CD4-positive, alpha-beta T cell treated with Interleukin-17A for 1 hour (primary cell): ENCODE data around the gene IL21R.
"Not testable (repeated sequence)": the region's sequence is repeated elsewhere in the genome, so short reads cannot be mapped to it uniquely, and the experiment has no call there.

ENCODE experiments used
- DNase-seq: peaks from one replicate; pipeline ENCODE4 v3.0.0-alpha.2; 2020

The IL21R gene

DNA sequence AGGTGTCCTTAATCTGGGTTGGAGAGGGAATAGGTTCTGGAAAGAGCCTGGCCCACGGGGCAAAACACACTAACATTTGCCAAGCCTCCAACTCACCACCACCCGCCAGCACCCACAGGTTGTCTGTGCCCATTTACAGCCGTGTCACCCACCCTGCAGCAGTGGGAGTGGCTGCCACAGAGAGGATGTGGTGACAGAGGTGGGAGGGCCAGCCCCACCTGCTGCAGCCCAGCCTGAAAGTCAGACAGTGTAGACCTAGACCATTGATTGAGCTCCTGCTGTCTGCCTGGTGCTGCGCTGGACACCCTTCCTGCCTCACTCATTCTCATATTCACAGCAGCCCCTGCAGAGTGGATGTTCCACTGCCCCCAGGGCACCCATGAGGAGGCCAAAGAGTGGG lies 44.7 kb downstream of the IL21R start:
- DNase-seq, result peak; percentile 89

DNA sequence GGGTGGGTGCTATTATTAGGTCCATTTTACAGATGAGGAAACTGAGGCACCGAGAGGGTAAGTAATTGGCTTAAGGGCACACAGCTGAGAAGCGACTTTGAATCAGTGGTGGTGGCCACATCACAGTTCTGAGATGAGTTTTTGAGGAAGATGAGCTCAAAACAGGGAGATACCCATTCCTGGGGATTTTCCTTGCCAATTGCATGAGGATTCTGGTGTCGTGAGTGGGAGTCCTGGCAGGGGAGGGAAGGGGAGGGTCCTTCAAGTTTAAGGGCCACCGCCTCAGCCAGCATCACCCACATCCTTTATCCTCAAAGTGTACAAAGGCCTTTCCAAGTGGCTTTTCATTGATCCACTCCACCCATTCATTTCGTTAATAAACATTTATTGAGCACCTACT lies 45.3 kb downstream of the IL21R start:
- DNase-seq, result no peak

DNA sequence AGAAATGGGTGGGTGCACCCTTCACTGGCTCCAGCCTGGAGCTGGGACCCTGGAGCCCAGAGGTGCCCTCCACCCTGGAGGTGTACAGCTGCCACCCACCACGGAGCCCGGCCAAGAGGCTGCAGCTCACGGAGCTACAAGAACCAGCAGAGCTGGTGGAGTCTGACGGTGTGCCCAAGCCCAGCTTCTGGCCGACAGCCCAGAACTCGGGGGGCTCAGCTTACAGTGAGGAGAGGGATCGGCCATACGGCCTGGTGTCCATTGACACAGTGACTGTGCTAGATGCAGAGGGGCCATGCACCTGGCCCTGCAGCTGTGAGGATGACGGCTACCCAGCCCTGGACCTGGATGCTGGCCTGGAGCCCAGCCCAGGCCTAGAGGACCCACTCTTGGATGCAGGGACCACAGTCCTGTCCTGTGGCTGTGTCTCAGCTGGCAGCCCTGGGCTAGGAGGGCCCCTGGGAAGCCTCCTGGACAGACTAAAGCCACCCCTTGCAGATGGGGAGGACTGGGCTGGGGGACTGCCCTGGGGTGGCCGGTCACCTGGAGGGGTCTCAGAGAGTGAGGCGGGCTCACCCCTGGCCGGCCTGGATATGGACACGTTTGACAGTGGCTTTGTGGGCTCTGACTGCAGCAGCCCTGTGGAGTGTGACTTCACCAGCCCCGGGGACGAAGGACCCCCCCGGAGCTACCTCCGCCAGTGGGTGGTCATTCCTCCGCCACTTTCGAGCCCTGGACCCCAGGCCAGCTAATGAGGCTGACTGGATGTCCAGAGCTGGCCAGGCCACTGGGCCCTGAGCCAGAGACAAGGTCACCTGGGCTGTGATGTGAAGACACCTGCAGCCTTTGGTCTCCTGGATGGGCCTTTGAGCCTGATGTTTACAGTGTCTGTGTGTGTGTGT lies 46.8 kb downstream of the IL21R start:
- no peak for DNase-seq

DNA sequence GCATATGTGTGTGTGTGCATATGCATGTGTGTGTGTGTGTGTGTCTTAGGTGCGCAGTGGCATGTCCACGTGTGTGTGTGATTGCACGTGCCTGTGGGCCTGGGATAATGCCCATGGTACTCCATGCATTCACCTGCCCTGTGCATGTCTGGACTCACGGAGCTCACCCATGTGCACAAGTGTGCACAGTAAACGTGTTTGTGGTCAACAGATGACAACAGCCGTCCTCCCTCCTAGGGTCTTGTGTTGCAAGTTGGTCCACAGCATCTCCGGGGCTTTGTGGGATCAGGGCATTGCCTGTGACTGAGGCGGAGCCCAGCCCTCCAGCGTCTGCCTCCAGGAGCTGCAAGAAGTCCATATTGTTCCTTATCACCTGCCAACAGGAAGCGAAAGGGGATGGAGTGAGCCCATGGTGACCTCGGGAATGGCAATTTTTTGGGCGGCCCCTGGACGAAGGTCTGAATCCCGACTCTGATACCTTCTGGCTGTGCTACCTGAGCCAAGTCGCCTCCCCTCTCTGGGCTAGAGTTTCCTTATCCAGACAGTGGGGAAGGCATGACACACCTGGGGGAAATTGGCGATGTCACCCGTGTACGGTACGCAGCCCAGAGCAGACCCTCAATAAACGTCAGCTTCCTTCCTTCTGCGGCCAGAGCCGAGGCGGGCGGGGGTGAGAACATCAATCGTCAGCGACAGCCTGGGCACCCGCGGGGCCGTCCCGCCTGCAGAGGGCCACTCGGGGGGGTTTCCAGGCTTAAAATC lies 47.6 kb downstream of the IL21R start:
- peak; percentile 90 for DNase-seq

DNA sequence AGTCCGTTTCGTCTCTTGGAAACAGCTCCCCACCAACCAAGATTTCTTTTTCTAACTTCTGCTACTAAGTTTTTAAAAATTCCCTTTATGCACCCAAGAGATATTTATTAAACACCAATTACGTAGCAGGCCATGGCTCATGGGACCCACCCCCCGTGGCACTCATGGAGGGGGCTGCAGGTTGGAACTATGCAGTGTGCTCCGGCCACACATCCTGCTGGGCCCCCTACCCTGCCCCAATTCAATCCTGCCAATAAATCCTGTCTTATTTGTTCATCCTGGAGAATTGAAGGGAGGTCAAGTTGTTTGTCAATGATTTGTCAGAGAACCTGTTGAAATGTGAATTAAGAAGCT lies 48.2 kb downstream of the IL21R start:
- DNase-seq, result no peak

DNA sequence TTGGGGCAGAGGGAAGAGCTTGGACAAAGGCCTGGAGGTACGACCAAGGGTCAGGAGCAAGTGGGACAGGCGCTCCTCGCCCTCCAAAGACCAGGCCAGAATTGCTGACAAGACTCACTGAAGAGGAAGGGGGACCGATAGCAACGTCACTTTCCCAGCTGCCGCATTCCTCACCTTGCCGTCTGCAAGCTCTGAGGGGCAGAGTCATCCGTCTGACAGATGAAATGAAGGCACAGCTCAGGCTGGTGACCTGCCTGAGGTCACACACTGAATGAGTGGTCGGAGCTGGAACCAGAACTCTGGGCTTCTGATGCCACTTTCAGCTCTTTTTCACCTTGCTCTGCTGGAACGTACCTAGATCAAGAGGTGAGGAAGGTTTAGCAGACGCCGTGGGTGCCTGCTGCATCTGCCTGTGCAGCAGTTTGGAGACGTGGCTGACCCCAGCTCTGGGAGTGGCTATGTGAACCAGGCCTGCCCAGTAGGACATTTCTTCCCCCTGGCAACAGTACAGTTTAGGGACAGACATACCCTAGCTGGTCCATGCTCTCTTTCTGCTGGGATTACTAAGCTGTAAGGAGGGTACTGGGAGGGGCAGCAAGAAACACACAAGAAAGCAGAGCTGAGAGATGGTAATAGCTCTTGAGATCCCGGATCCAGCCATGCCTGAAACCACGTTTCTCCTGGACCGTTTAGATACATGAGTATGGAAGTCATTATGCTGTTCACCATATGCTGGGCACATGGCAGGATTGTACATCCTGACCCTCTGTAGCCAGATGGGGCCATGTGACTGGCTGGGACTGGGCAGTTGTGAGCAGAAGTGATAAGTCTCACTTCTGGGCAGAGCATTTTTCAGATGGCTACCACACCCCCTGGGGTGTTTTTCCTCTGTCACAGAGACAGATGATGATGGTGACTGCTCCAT lies 50.9 kb downstream of the IL21R start:
- no peak for DNase-seq

DNA sequence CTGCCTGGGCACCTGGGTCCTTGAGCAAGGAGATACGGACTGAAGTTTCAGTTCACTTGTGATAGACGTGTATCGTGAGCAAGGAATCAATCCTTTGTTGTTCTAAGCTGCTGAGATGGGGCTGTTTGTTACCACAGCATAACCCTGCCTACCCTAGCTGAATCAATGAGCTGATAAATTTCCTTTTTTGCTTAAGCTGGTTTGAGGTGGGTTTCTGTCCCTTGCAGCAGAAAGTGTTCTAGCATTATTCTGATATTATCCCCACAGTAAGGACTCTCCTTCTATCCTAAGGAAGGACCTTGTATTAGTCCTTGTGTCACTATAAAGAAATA lies 51.5 kb downstream of the IL21R start:
- no peak for DNase-seq

DNA sequence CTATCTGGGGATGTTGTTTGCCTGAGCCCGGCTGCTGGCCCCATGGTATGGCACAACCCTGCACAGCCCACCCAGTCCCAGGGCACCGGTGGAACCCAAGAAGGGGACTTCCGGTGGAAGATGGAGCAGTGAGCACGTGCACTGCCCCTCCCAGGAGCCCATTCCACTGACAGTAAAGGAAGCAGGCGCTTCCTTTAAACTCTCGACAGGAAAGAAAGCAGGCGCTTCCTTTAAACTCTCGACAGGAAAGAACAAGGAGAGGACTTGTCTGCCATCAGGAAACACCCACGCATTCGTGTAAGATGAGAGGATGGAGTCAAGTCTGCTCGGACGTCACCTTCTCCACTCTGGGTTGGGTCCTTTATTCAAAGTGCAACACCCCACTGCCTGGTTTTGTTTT lies 53.7 kb downstream of the IL21R start:
- peak; percentile 27 for DNase-seq

DNA sequence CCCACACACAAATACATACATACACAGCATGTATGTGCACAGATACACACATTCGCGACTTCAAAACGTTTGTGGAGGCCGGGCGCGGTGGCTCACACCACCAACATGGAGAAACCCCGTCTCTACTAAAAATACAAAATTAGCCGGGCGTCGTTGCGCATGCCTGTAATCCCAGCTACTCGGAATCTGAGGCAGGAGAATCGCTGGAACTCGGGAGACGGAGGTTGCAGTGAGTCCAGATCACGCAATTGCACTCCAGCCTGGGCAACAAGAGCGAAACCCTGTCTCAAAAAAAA lies 55.6 kb downstream of the IL21R start:
- not testable (repeated sequence) for DNase-seq

DNA sequence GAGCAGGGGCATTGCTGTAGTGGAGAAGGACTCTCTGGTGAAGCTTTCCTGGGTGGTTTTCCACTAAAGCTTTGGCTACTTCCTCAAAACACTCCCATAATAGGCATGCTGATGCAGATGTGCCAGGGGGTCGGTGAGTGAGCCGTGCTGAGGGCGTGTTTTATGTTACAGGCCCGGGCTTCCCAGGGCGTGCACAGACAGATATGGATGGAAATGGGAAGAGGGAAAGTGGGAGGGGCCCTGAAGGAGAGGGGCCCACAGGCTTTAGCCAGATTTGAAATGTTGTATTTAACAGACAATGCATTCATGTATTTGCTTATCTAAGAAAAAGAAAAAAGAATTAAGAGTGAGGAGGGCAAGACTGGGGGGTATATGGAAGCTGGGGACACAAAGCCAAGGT lies 56.3 kb downstream of the IL21R start:
- DNase-seq, result no peak

DNA sequence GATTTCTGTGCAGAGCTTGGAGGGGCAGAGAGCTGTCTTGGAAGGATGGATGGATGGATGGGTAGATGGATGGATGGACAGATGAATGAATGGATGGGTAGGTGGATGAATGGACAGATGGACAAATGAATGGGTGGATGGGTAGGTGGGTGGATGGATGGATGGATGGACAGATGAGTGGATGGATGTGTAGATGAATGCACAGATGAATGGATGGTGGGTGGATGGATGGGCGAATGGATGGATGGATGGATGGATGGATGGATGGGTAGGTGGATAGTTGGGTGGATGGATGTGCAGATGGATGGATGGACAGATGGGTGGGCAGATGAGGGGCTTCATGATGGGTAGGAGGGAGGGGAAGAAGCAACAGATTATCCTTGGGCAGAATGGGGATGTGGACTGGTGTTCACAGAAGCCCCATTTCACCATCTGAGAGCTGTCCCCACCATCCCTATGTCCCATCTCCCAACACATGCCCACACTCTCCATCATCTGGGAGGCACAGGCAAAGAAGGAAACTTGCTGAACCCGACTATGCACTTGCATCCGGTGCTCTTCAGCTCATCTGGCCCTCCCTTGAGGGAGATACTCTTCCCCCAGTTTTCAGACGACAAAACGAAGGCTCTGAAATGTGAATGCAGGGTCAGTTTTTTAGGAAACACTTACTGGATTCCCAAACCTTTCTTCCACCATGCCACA lies 57.2 kb downstream of the IL21R start:
- DNase-seq, result no peak

DNA sequence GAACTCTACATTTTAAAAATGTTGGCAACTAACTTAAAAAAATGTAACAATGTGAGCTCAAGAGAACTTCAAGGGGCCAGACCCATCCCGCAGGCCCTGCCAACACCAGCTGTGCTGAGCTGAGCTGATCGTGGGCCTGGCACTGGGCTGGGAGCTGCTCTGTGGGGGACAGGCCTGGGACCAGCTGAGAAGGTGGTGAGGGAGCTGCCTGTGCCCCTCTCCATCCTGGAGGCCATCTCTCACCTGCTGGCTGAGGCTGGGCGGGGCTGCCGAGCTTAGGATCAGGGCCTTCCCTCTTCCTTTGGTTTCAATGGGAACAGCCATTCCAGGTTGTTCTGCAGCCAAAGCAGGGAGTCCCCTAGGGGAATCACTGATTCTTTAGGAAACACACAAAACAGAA lies 58.2 kb downstream of the IL21R start:
- DNase-seq, result no peak

DNA sequence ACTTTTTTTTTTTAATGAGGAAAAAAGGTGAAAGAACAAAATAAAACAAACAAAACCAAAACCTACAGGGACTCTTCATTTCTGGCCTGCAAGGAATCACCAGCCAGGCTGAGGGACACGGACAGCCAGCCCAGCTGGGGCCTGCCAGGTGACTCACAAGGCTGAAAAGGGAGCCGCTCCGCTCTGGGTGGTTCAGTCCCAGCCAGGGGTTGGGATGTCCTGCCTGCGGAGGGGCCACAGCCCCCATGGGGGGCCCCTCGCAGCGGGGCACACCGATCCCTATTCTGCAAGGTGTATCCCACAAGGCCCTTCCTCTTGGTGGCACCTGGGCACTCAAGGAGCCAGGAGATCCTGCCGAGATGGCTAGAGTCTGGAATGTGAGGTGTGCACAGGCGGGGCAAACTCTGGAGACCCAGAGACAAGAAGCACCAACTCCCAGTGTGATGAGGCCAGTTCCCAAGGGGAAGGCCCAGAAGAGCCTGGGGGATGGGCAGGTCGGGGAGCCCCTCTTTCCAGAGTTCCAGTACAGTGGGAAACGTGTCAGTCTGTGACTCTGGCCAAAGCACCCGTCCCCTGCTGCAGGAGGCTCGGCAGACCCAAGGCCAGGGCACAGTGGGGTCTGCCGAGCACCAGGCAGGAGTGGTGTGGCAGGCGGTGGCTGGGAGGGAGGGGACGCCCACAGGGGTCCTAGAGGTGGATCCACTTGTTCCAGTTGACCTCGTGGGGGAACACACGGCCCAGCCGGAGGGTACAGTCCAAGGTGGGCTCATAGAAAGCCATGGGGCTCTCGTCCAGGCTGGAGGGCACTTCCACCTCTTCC lies 58.9 kb downstream of the IL21R start:
- DNase-seq, result no peak

DNA sequence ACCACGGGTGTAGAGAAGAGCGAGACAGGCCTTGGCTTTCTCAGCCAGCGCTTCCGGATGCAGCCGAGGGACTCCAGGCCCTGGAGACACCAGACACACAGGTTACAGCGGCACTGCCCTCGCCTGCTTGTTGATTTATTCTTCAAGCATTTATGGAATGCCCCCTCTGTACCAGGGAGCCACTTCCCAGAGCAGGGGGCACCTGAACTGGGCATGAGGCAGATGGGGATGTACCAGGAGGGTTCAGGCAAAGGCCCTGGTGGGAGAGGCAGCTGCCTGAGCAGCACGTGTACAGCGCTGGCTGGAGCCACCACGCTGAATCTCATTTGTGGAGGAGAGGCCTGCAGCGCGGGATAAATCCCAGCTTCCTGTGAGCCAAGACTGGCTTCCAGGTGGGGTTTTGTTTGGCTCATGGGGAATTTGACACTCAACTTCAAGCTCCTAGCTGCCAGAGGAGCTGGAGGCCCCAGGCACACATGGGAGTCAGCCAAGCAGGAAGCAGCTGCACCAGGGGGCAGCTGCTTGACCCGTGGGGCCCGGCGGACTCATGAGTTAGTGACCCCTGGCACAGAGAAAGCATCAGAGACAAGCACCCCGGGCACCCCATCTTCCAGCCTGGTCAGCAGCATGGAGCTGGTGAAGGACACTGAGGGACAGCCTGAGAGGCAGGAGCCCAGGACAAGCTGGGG lies 59.7 kb downstream of the IL21R start:
- no peak for DNase-seq

DNA sequence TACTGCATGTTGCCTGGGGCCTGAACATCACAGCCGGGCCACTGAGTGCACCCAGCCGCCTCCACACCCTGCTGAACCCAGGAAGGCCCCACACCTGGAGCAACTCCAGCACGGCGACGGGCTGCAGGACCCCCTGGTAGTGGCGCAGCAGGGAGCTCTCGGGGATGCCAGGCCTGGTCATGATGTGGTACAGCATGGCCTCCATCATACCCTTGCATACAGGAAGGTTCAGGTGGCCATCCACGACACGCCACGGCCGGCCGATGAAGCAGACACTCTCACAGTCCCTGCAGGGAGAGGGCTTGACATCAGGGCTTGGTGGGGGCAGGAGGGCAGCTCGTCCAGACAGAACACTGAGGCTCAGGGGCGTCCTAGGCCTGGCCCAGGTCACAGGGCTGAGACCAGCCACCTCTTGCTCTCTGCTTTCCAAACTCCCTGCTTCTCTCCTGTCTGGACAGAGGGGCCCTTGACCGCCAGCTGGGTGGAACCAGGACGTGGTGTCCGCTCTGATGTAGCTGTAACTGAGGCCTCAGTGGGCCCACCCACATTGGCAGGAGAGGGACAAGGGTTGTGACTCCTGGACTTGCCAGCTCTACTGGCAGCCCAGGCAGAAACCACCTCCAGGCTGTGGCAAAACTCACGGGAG lies 60.3 kb downstream of the IL21R start:
- DNase-seq, result no peak

DNA sequence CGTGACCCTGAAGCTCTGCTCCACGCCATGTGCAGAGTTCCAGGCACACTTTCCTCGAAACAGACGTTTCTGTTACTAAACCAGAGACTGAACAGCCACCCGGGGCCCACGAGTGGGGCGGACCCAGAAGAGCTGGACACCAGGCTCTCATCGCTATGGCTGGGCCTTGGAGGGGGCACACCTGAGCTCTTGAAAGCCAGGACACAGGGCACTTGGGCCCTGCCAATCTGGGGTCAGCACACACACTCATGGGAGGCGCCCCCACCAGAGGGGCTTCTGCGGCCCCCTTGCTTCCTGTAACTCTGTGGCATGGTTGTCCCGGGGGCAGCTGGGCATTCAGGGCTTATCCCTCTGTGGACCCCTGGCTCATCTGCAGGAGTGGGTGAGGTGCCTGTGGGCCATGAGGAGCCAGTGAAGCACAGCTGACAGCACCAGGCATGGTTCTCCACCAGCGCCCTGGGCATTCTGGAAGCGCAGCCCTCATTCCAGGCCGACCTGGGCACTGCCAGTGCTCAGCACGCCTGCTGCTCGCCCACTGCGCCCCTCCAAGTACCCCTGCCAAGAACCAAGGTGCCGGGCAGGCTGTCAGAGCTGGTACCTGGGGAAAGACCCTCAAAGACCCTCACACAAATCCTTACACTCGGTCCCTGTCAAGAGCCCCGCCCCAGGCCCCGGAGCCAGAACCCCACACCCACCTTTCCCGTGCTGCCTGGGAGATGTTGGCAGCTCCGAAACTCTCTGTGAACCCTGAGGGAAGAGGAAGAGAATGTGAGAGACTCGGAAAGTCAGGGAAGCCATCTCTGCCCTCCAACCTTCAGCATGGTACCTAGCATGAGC lies 61.1 kb downstream of the IL21R start:
- no peak for DNase-seq

DNA sequence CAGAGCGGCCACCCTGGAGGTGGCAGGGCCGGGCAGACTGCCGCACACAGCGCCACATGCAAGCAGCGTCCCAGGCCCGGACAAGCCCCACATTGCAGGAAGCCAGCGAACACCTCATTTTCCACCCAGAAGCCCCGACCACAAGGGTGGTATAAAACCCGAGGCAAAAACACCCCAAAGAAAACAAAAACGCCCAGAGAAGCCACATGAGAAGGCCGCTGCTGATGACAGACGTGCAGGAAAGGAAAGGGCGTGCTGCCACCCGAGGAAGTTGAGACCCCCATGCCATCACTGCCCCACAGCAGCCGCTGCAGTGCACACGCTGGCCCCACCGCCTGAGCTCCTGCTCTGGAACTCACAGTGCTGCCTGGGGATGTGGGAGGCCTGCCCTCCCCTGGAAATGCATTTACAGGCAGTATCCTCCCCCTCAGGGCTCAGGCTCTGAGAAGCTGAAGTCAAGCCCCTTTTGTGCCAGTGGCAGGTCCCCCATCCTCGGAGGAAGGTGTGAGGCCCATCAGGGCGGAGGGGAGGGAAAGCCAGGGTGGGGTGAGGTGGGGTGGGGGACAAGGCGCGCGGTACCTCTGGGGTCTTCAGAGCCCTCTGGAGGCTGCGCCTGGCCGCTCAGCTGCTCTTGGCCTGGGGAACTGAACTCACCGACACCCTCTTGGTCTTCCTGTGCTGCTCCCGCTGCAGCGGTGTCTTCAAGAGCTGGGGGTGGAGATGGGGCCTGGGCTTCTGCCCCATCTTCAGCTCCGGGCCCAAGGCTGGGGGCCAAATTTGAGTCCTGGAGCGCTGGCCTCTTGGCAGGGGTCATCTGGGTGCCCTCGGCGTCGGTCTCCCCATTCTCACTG lies 62.0 kb downstream of the IL21R start:
- peak; percentile 78 for DNase-seq

DNA sequence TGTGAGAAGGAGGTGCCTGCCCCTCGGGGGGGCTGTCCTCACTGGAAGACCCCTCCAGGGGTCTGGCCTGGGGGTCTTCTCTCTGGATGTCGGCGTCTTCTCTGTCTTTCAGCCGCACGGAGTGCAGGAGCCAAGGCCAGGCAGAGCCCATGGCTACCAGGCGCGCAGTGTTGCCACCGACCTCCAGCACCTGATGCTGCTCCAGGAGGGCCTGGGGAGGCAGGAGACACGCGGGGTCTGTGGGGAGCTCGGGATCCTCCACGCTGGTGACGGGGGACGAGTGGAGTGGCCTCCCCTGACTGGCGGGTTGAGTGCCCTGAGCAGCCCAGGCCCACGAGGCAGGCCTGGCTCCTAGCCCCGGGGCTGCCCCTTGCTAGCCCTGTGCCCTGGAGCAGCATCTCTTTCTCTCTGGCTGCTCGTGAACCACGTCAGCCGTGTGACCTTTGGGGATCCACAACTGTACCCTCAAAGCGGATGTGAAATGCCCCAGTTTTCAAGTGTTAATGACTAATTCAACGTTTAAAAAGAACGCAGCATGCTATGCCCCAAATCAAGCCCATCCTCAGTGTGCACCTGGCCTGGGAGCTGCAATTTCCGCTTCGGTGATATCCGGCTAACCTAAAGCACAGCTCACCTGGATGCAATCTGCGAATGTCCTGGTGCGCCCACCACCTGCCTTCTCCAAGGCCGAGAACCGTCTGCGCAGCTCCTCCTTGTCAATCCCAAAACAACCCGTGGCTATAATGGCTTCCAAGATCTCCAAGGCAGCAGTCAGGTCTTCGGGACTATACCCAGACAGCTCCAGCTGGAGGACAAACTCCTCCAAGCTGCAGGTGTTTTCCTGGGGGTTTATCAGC lies 62.9 kb downstream of the IL21R start:
- DNase-seq, result peak; percentile 39
